Effector CD4-positive, alpha-beta T cell (primary cell): ENCODE results near the gene STARD8.

Experiments used
- DNase-seq: peaks from one replicate; pipeline ENCODE4 v3.0.0-alpha.2; 2020

Gene STARD8

GRCh38 chrX:68691921-68692320 is 44.5 kb downstream of the STARD8 start:
- no peak for DNase-seq

GRCh38 chrX:68692651-68693050 is 45.2 kb downstream of the STARD8 start:
- no peak for DNase-seq

- DNase-seq, result no peak
Observed at GRCh38 chrX:68693481-68694434, 46.3 kb downstream of the STARD8 start.

- DNase-seq, result no peak
Observed at GRCh38 chrX:68694435-68695205, 47.2 kb downstream of the STARD8 start.

GRCh38 chrX:68695206-68695845 is 47.9 kb downstream of the STARD8 start:
- no peak for DNase-seq

GRCh38 chrX:68696267-68696990 is 49.0 kb downstream of the STARD8 start:
- DNase-seq, result no peak

GRCh38 chrX:68697036-68697435 is 49.6 kb downstream of the STARD8 start:
- DNase-seq, result no peak

- DNase-seq, result no peak
Observed at GRCh38 chrX:68697465-68698125, 50.1 kb downstream of the STARD8 start.

- DNase-seq, result no peak
Observed at GRCh38 chrX:68698942-68699341, 51.5 kb downstream of the STARD8 start.

- no peak for DNase-seq
Observed at GRCh38 chrX:68699960-68700746, 52.7 kb downstream of the STARD8 start.

- no peak for DNase-seq
Observed at GRCh38 chrX:68703369-68703768, 55.9 kb downstream of the STARD8 start.

GRCh38 chrX:68703846-68704245 is 56.4 kb downstream of the STARD8 start:
- DNase-seq, result no peak

- DNase-seq, result no peak
Observed at GRCh38 chrX:68705986-68706385, 58.5 kb downstream of the STARD8 start.

GRCh38 chrX:68708503-68709290 is 61.2 kb downstream of the STARD8 start:
- DNase-seq, result no peak

- no peak for DNase-seq
Observed at GRCh38 chrX:68710870-68711576, 63.6 kb downstream of the STARD8 start.

- no peak for DNase-seq
Observed at GRCh38 chrX:68711845-68712244, 64.4 kb downstream of the STARD8 start.

GRCh38 chrX:68714856-68715255 is 67.4 kb downstream of the STARD8 start:
- no peak for DNase-seq

GRCh38 chrX:68717196-68717595 is 69.7 kb downstream of the STARD8 start:
- DNase-seq, result no peak

GRCh38 chrX:68717663-68718442 is 70.4 kb downstream of the STARD8 start:
- no peak for DNase-seq
